Duodenal mucosa (tissue), 2 donors: Measurements from ENCODE around the gene MAST4.

Experiments used
- H3K27ac ChIP-seq: one replicate; pipeline ENCODE4 v1.7.0; 2013; ENCODE audit warnings: low read depth, low read length
- H3K27me3 ChIP-seq, 2 donors: one replicate each; pipeline ENCODE4 v1.7.0; 2013; ENCODE audit warnings: low read length in 2 of 2, control low read depth in 1 of 2; ENCODE audit not compliant: insufficient read depth in 2 of 2, control insufficient read depth in 1 of 2
- H3K36me3 ChIP-seq, 2 donors: one replicate each; pipeline ENCODE4 v1.7.0; 2013; ENCODE audit warnings: low read length in 2 of 2, control low read depth in 1 of 2; ENCODE audit not compliant: insufficient read depth in 2 of 2, control insufficient read depth in 1 of 2
- H3K4me1 ChIP-seq, 2 donors: one replicate each; pipeline ENCODE4 v1.7.0; 2013; ENCODE audit warnings: low read length in 2 of 2, control low read depth in 1 of 2; ENCODE audit not compliant: insufficient read depth in 2 of 2, control insufficient read depth in 1 of 2
- H3K4me3 ChIP-seq, 2 donors: one replicate each; pipeline ENCODE4 v1.7.0; 2013; ENCODE audit warnings: low read length in 2 of 2, low read depth in 1 of 2
- H3K9ac ChIP-seq, 2 donors: one replicate each; pipeline ENCODE4 v1.7.0; 2013; ENCODE audit warnings: low read length in 2 of 2, low read depth in 1 of 2
- H3K9me3 ChIP-seq, 2 donors: one replicate each; pipeline ENCODE4 v1.7.0; 2013; ENCODE audit warnings: low read length in 2 of 2, control low read depth in 1 of 2; ENCODE audit not compliant: control insufficient read depth in 1 of 2

MAST4 gene

GRCh38 chr5:66639037-66639436, 42.8 kb downstream of the MAST4 start:
- H3K27me3 ChIP-seq = no peaks in the 10 kb centered on the region
- no peak overlapping the region for H3K27ac ChIP-seq
- no peaks in the 10 kb centered on the region for H3K36me3 ChIP-seq
- no peaks in the 10 kb centered on the region for H3K9me3 ChIP-seq
- H3K9ac ChIP-seq = no peak overlapping the region
- H3K4me1 ChIP-seq = no peaks in the 10 kb centered on the region
- no peak overlapping the region for H3K4me3 ChIP-seq

- Histone ChIP-seq H3K36me3 (no peaks in the 10 kb centered on the region), H3K9me3 (no peaks in the 10 kb centered on the region), H3K27me3 (no peaks in the 10 kb centered on the region), H3K4me1 (no peaks in the 10 kb centered on the region), H3K4me3 (no peak overlapping the region), H3K27ac (no peak overlapping the region), H3K9ac (no peak overlapping the region)
These were observed 46.3 kb downstream of the MAST4 start for GRCh38 chr5:66642538-66642937.

DNA sequence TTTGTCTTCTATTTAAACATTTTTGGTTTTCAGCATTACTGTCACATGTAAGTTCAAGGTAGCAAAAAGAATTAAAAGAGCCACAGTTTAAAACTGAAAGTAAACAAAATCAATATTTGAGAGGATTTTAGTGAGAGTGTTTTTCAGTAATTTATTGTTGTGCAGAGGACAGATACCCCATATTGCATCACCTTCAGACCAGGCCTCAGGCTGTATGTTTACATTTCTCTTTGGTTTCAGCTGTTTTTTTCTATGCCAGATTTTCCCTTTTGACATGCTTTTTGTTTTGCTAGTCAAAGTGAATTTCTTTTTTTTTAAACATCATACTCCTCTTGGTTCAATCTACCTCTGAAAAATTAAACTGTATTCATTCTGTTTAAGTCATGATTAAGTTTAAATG, 47.2 kb downstream of the MAST4 start:
- Histone ChIP-seq H3K4me1 (no peaks in the 10 kb centered on the region), H3K27ac (no peak overlapping the region), H3K36me3 (no peaks in the 10 kb centered on the region), H3K9ac (no peak overlapping the region), H3K27me3 (no peaks in the 10 kb centered on the region), H3K4me3 (no peak overlapping the region), H3K9me3 (no peaks in the 10 kb centered on the region)

- Histone ChIP-seq H3K4me1 (no peaks in the 10 kb centered on the region), H3K36me3 (no peaks in the 10 kb centered on the region), H3K4me3 (no peak overlapping the region), H3K27ac (no peak overlapping the region), H3K9me3 (no peaks in the 10 kb centered on the region), H3K9ac (no peak overlapping the region), H3K27me3 (no peaks in the 10 kb centered on the region)
These were observed 47.9 kb downstream of the MAST4 start for GRCh38 chr5:66644111-66644510.

- Histone ChIP-seq H3K9me3 (no peaks in the 10 kb centered on the region), H3K4me3 (no peak overlapping the region), H3K27ac (no peak overlapping the region), H3K4me1 (no peaks in the 10 kb centered on the region), H3K36me3 (no peaks in the 10 kb centered on the region), H3K9ac (no peak overlapping the region), H3K27me3 (no peaks in the 10 kb centered on the region)
These were observed 48.8 kb downstream of the MAST4 start for GRCh38 chr5:66645039-66645438.

DNA sequence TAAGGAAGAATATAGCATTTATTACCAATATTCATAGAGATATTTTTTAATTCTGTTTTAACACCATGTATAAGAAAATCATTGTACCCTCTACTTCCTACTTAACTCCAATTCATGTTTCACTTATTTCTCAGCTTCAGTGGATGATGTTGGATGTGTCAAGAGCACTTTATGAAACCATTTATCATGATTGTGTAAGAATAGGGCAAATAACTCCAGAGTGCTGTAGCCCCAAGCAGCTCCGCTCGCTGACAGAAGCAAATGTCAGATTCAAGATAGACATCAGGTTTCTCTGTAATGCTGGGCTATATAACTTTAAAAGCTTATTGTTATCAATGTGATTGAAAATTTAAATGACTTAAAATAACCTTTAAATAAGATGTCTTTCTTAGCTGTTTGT, 50.4 kb downstream of the MAST4 start:
- Histone ChIP-seq H3K4me1 (no peaks in the 10 kb centered on the region), H3K9me3 (no peaks in the 10 kb centered on the region), H3K4me3 (no peak overlapping the region), H3K27me3 (no peaks in the 10 kb centered on the region), H3K36me3 (no peaks in the 10 kb centered on the region), H3K27ac (no peak overlapping the region), H3K9ac (no peak overlapping the region)

DNA sequence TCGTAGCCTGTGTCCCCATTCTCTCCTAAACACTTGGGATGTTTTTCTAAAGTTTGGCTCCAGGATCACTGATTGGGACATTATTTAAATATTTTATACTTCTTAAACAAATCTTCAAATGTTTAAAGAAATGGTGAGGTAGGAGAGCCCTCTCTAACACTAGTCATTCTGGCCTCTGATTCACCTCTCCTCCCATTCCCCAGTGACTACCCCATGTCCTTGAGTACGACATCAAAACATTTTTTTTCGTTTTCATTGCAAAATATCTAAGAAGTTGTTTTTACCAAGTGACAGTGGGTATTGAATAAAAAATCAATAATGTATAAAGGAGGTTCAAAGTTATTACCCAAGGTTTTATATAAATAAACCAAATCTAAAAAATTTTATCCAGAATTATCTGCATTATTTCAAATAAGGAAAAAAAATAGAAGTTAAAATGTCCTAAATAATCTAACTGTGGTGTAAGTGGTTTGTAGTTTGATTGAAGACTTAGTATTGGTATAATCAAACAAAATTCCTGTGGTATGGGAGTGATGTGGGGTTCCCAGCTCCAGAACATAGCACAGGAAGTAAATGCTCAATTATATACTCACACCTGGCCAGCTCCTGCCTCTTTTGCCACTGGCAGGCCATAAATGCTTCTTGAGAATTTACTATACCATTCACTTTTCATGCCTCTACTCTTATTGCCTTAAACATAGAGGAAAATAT, 51.1 kb downstream of the MAST4 start:
- no peaks in the 10 kb centered on the region for H3K27me3 ChIP-seq
- no peak overlapping the region for H3K4me3 ChIP-seq
- no peak overlapping the region for H3K9ac ChIP-seq
- H3K4me1 ChIP-seq = no peaks in the 10 kb centered on the region
- H3K9me3 ChIP-seq = no peaks in the 10 kb centered on the region
- no peak overlapping the region for H3K27ac ChIP-seq
- H3K36me3 ChIP-seq = no peaks in the 10 kb centered on the region

GRCh38 chr5:66652818-66653217, 56.6 kb downstream of the MAST4 start:
- no peak overlapping the region for H3K27ac ChIP-seq

GRCh38 chr5:66653325-66653724, 57.1 kb downstream of the MAST4 start:
- Histone ChIP-seq H3K9ac (no peak overlapping the region), H3K4me1 (no peaks in the 10 kb centered on the region), H3K36me3 (no peaks in the 10 kb centered on the region), H3K4me3 (no peak overlapping the region), H3K27me3 (no peaks in the 10 kb centered on the region), H3K27ac (no peak overlapping the region), H3K9me3 (no peaks in the 10 kb centered on the region)

More at GRCh38 chr5:66652818-66653217, 56.6 kb downstream of the MAST4 start:
- no peaks in the 10 kb centered on the region for H3K9me3 ChIP-seq
- no peak overlapping the region for H3K4me3 ChIP-seq
- H3K27me3 ChIP-seq = no peaks in the 10 kb centered on the region
- no peaks in the 10 kb centered on the region for H3K4me1 ChIP-seq
- no peaks in the 10 kb centered on the region for H3K36me3 ChIP-seq
- no peak overlapping the region for H3K9ac ChIP-seq

- no peaks in the 10 kb centered on the region for H3K9me3 ChIP-seq
- no peak overlapping the region for H3K4me3 ChIP-seq
- no peak overlapping the region for H3K9ac ChIP-seq
- H3K27me3 ChIP-seq = no peaks in the 10 kb centered on the region
- H3K4me1 ChIP-seq = no peaks in the 10 kb centered on the region
- H3K36me3 ChIP-seq = no peaks in the 10 kb centered on the region
- H3K27ac ChIP-seq = no peak overlapping the region
These were observed 59.5 kb downstream of the MAST4 start for GRCh38 chr5:66655395-66656324.
